ENCODE data around the gene TMEM94.
"Not testable (repeated sequence)": the region's sequence is repeated elsewhere in the genome, so short reads cannot be mapped to it uniquely, and the experiment has no call there.

The TMEM94 gene

GRCh38 chr17:75456417-75457046 is at the start of gene TMEM94:
TSS of gene TMEM94 (plus strand) at chr17:75456635. CDS start at chr17:75471906, 15,271 bp downstream.
- peak; percentile 96 for DNase-seq (ENCODE audit: low spot score)

- DNase-seq (ENCODE audit: low spot score): no peak
Observed at GRCh38 chr17:75407655-75408352, 48.6 kb upstream of the TMEM94 start.

GRCh38 chr17:75410141-75410540 is 46.3 kb upstream of the TMEM94 start:
- DNase-seq (ENCODE audit: low spot score): no peak

- DNase-seq (ENCODE audit: low spot score): no peak
Observed at GRCh38 chr17:75411328-75412067, 44.9 kb upstream of the TMEM94 start.

- peak; percentile 79 for DNase-seq (ENCODE audit: low spot score)
Observed at GRCh38 chr17:75412455-75413317, 43.7 kb upstream of the TMEM94 start.

- no peak for DNase-seq (ENCODE audit: low spot score)
Observed at GRCh38 chr17:75414488-75414887, 41.9 kb upstream of the TMEM94 start.

GRCh38 chr17:75416006-75416405 is 40.4 kb upstream of the TMEM94 start:
- no peak for DNase-seq (ENCODE audit: low spot score)

GRCh38 chr17:75417054-75417580 is 39.3 kb upstream of the TMEM94 start:
- DNase-seq (ENCODE audit: low spot score): no peak

- no peak for DNase-seq (ENCODE audit: low spot score)
Observed at GRCh38 chr17:75418531-75418930, 37.9 kb upstream of the TMEM94 start.

- no peak for DNase-seq (ENCODE audit: low spot score)
Observed at GRCh38 chr17:75428543-75429469, 27.6 kb upstream of the TMEM94 start.

GRCh38 chr17:75430159-75430974 is 26.1 kb upstream of the TMEM94 start:
- DNase-seq (ENCODE audit: low spot score): no peak

GRCh38 chr17:75433218-75433783 is 23.1 kb upstream of the TMEM94 start:
- DNase-seq (ENCODE audit: low spot score): no peak

- not testable (repeated sequence) for DNase-seq (ENCODE audit: low spot score)
Observed at GRCh38 chr17:75434433-75434832, 22.0 kb upstream of the TMEM94 start.

GRCh38 chr17:75437404-75437803 is 19.0 kb upstream of the TMEM94 start:
- not testable (repeated sequence) for DNase-seq (ENCODE audit: low spot score)

GRCh38 chr17:75439287-75439686 is 17.1 kb upstream of the TMEM94 start:
- DNase-seq (ENCODE audit: low spot score): no peak

GRCh38 chr17:75440738-75441448 is 15.5 kb upstream of the TMEM94 start:
- no peak for DNase-seq (ENCODE audit: low spot score)

GRCh38 chr17:75442168-75443103 is 14.0 kb upstream of the TMEM94 start:
- no peak for DNase-seq (ENCODE audit: low spot score)

GRCh38 chr17:75445296-75445695 is 11.1 kb upstream of the TMEM94 start:
- no peak for DNase-seq (ENCODE audit: low spot score)
